Endothelial cell of umbilical vein (primary cell): ENCODE measurements around the gene GALNT2. TPM values are rescaled to one million over a fixed set of nuclear protein-coding genes. Genes with fewer than 3 reads are reported as not detected.

ENCODE experiments used
- BruUV-seq: library from RNA; stranded (reverse); fragments of 400-500 nt; replicated peaks from 2 replicates; lab custom pipeline; 2021; lab: Mats Ljungman, UMichigan
- CTCF ChIA-PET: fragments of 300-600, 350-600 bp; sonication (Branson Sonifier 250); formaldehyde crosslinking; loops from one replicate; lab custom pipeline; 2021; ENCODE audit warnings: antibody characterized with exemption, inconsistent platforms; lab: Charles Lee
- POLR2A ChIA-PET: fragments of 300-600, 350-600 bp; sonication (Branson Sonifier 250); formaldehyde crosslinking; loops from one replicate; lab custom pipeline; 2021; ENCODE audit warnings: antibody characterized with exemption, inconsistent platforms; lab: Charles Lee
- DNase-seq: peaks from one replicate; pipeline ENCODE4 v3.0.0-alpha.2; 2011; ENCODE audit warnings: low read depth, low spot score
- FAIRE-seq: peaks from 2 replicates; lab custom pipeline; 2011; peaks lifted over from hg19 to GRCh38; lab: Jason Lieb, UNC
- H2AFZ ChIP-seq: 2 replicates; pipeline ENCODE4 v1.6.0; 2012; ENCODE audit warnings: low read depth, low read length, control low read depth, inconsistent platforms
- H3K27ac ChIP-seq: 2 replicates; pipeline ENCODE4 v1.5.1; 2011; ENCODE audit warnings: low read depth, mild to moderate bottlenecking, control low read depth, low read length, moderate library complexity; ENCODE audit not compliant: insufficient read depth
- H3K27me3 ChIP-seq, 2 experiments: 2 replicates each; pipeline versions ENCODE4 v1.6.0 to v1.6.1; 2011; ENCODE audit warnings: low read length in 2 of 2, mixed read lengths in 1 of 2; ENCODE audit not compliant: control insufficient read depth in 2 of 2, insufficient read depth in 2 of 2
- H3K36me3 ChIP-seq, 2 experiments: 2 replicates in 1 of 2; 3 replicates in 1 of 2; pipeline ENCODE4 v1.5.1; 2011; ENCODE audit warnings: low read length in 2 of 2, mild to moderate bottlenecking in 1 of 2, moderate library complexity in 1 of 2; ENCODE audit not compliant: control insufficient read depth in 2 of 2, insufficient read depth in 2 of 2; ENCODE audit errors: extremely low read depth in 1 of 2
- H3K4me1 ChIP-seq: 3 replicates; pipeline ENCODE4 v1.5.1; 2011; ENCODE audit warnings: mild to moderate bottlenecking, low read length; ENCODE audit not compliant: control insufficient read depth, insufficient read depth; ENCODE audit errors: extremely low read depth
- H3K4me2 ChIP-seq: 2 replicates; pipeline ENCODE4 v1.6.1; 2011; ENCODE audit warnings: low read length, control low read depth, mixed read lengths; ENCODE audit not compliant: insufficient read depth
- H3K4me3 ChIP-seq, 3 experiments: fragments of 200-600 bp in 1 of 3; sonication (generic), shearing (Covaris generic) in 1 of 3; replicated peaks in 1 of 3; 2 replicates each; pipeline ENCODE4 v1.5.1; 2011 to 2016; ENCODE audit warnings: control low read depth in 3 of 3, low read length in 3 of 3, mild to moderate bottlenecking in 2 of 3, inconsistent platforms in 1 of 3, low read depth in 1 of 3, moderate library complexity in 1 of 3; ENCODE audit not compliant: insufficient read depth in 1 of 3
- H3K79me2 ChIP-seq: 2 replicates; pipeline ENCODE4 v1.6.0; 2012; ENCODE audit warnings: low read length, inconsistent platforms; ENCODE audit not compliant: control insufficient read depth, insufficient read depth
- H3K9ac ChIP-seq: replicated peaks from 2 replicates; pipeline ENCODE3; 2011; ENCODE audit warnings: low read length, control low read depth; ENCODE audit not compliant: insufficient read depth; ENCODE audit errors: extremely low read depth
- H3K9me1 ChIP-seq: replicated peaks from 3 replicates; pipeline ENCODE4 v1.6.0; 2011; ENCODE audit warnings: mild to moderate bottlenecking, low read length; ENCODE audit not compliant: control insufficient read depth, insufficient read depth; ENCODE audit errors: extremely low read depth
- H3K9me3 ChIP-seq: replicated peaks from 2 replicates; pipeline ENCODE4 v1.5.1; 2012; ENCODE audit warnings: low read length, inconsistent platforms; ENCODE audit not compliant: control insufficient read depth, insufficient read depth
- H4K20me1 ChIP-seq: replicated peaks from 2 replicates; pipeline ENCODE3; 2011; ENCODE audit warnings: mild to moderate bottlenecking, low read length; ENCODE audit not compliant: control insufficient read depth, insufficient read depth; ENCODE audit errors: extremely low read depth
- EZH2 ChIP-seq: IDR thresholded peaks from 2 replicates; pipeline ENCODE4 v1.6.1; 2012; ENCODE audit warnings: borderline replicate concordance, low read depth, mild to moderate bottlenecking, moderate library complexity, low read length, inconsistent platforms; ENCODE audit not compliant: severe bottlenecking
- FOS ChIP-seq: IDR thresholded peaks from 2 replicates; pipeline ENCODE4 v1.6.1; 2011; ENCODE audit warnings: mild to moderate bottlenecking, low read length, moderate library complexity, borderline replicate concordance; ENCODE audit not compliant: insufficient read depth
- GATA2 ChIP-seq: IDR thresholded peaks from 2 replicates; pipeline ENCODE4 v1.7.0; 2011; ENCODE audit warnings: low read depth, mild to moderate bottlenecking, moderate library complexity, mixed read lengths, low read length; ENCODE audit not compliant: insufficient read length, insufficient read depth
- JUN ChIP-seq: IDR thresholded peaks from 2 replicates; pipeline ENCODE4 v1.6.1; 2011; ENCODE audit warnings: borderline replicate concordance, low read depth; ENCODE audit not compliant: insufficient read length, insufficient read depth
- MYC ChIP-seq: IDR thresholded peaks from one replicate; pipeline ENCODE4 v1.6.1; 2011; ENCODE audit warnings: mild to moderate bottlenecking, low read depth, low read length
- POLR2A ChIP-seq: IDR thresholded peaks from 2 replicates; pipeline ENCODE4 v1.6.1; 2012; ENCODE audit warnings: low read depth, mild to moderate bottlenecking, control low read depth, low read length
- POLR2AphosphoS5 ChIP-seq: IDR thresholded peaks from 2 replicates; pipeline ENCODE4 v1.6.1; 2012; ENCODE audit warnings: low read depth, mild to moderate bottlenecking, control low read depth, low read length, moderate library complexity; ENCODE audit not compliant: insufficient read depth
- dilution Hi-C: fragments of 300-500 bp; cut with MboI; formaldehyde crosslinking; loops from one replicate; pipeline ENCODE4 v1.15.0; 2019; ENCODE audit warnings: low sequenced_read_pairs; ENCODE audit not compliant: extremely low pct_ligation_motif_present
- intact Hi-C: fragments of 100-400 bp; cut with micrococcal nuclease; formaldehyde crosslinking; loops from one replicate; pipeline ENCODE4 v1.10.0; 2022
- polyA plus RNA-seq, 4 experiments: library from polyadenylated mRNA; depleted of rRNA in 3 of 4; stranded (reverse) in 3 of 4; unstranded in 1 of 4; fragments of >200 nt; gene quantifications; 2 replicates each; pipeline versions ENCODE4 v1.2.1 to v1.2.3, GENCODE V29; 2011 to 2012; ENCODE audit warnings: missing spikeins in 1 of 4
- total RNA-seq: library from RNA; stranded (reverse); gene quantifications from 2 replicates; pipeline ENCODE4 v1.2.3, GENCODE V29; 2021
- TF ChIP-seq, protein P1 (sequence below), 2 donors: IDR thresholded peaks; 1 replicate in 1 of 2; 2 replicates in 1 of 2; pipeline ENCODE4 v1.5.1; 2011; ENCODE audit warnings: low read length in 2 of 2, mild to moderate bottlenecking in 2 of 2, moderate library complexity in 2 of 2, control low read depth in 1 of 2, inconsistent platforms in 1 of 2, low read depth in 1 of 2; ENCODE audit not compliant: insufficient read depth in 1 of 2; ENCODE audit errors: extremely low read depth in 1 of 2
- TF ChIP-seq, protein P2 (sequence below): IDR thresholded peaks from 2 replicates; pipeline ENCODE4 v1.6.1; 2011; ENCODE audit not compliant: insufficient read depth, insufficient read length

GALNT2 gene
- total and polyA plus RNA-seq, 2 donors (not counting 3 experiments of a cell fraction or from before 2014, with no cell fraction given), result 56.3 to 77.5 TPM

DNA sequence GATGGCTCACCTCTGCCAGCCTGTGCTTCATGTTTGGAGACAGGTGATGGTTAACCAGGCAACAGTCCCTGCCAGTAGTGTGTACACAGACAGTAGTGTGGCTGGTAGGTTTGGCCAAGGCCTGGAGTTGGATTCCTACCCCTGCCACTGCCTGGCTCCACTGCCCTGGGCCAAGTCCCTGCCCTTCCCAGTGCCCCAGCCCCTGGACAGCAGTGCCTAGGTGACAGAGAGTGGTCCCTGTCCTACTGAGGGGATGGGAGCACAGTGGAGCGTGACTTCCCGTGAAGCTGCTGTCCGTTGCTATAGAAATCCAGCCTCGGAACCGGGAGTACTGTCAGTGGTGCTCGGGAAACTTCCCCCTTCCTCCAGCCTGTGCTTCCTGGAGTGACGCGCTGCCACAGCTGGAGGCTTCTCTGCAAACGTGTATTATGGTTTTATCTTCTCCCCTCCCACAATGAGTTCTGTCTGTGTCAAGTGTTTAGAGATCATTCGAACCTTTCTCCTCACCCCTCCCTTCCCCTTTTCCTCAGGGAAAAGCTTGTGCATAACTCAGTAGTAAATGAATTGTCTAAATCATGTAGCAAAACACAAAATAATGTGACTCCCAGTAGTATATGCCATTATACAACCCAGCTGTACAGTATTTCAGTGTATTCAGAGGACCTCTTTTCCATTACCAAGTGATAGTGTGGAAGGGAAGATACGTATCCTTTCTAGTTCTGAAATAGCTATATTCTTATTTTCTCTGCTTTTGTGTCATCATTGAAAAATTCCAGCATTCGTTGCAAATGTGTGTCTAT lies 73.4 kb downstream of the GALNT2 start:
- Histone ChIP-seq H3K36me3 (no peaks in the 10 kb centered on the region), H3K27ac (no peak overlapping the region), H3K27me3 (no peaks in the 10 kb centered on the region), H3K4me2 (no peak overlapping the region), H3K9me3 (no peaks in the 10 kb centered on the region), H3K9ac (no peak overlapping the region), H3K4me1 (no peaks in the 10 kb centered on the region), H3K79me2 (peaks cover 7% of the 10 kb centered on the region), H2AFZ (no peak overlapping the region), H4K20me1 (no peaks in the 10 kb centered on the region), H3K4me3 (no peak overlapping the region), H3K9me1 (no peaks in the 10 kb centered on the region)
- TF ChIP-seq EZH2 (no peak), MYC (no peak), GATA2 (no peak), POLR2A (no peak), FOS (no peak), JUN (no peak), POLR2AphosphoS5 (no peak)
- TF ChIP-seq, protein P1, sequence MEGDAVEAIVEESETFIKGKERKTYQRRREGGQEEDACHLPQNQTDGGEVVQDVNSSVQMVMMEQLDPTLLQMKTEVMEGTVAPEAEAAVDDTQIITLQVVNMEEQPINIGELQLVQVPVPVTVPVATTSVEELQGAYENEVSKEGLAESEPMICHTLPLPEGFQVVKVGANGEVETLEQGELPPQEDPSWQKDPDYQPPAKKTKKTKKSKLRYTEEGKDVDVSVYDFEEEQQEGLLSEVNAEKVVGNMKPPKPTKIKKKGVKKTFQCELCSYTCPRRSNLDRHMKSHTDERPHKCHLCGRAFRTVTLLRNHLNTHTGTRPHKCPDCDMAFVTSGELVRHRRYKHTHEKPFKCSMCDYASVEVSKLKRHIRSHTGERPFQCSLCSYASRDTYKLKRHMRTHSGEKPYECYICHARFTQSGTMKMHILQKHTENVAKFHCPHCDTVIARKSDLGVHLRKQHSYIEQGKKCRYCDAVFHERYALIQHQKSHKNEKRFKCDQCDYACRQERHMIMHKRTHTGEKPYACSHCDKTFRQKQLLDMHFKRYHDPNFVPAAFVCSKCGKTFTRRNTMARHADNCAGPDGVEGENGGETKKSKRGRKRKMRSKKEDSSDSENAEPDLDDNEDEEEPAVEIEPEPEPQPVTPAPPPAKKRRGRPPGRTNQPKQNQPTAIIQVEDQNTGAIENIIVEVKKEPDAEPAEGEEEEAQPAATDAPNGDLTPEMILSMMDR (IDR thresholded peaks at IDR 0.05; ENCODE audit: extremely low read depth in 1 of 2, insufficient read depth in 1 of 2, low read depth in 1 of 2, low read length in 2 of 2), result no peak
- TF ChIP-seq, protein P2, sequence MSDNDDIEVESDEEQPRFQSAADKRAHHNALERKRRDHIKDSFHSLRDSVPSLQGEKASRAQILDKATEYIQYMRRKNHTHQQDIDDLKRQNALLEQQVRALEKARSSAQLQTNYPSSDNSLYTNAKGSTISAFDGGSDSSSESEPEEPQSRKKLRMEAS, result no peak
- ChIA-PET CTCF (interaction anchor here (0.8 to 1.1 kb wide), 3 partner anchors 13 to 479 kb away, joined by 3 read pairs; no protein-coding TSS in a partner anchor), POLR2A (no interaction called here)
- DNase-seq, result no peak
- FAIRE-seq, result no peak
- dilution Hi-C loops, result no loop called here
- BruUV-seq, result no TSS peak
- intact Hi-C loops, result loop anchor here (5.0 kb wide), 1 partner anchor 33 kb away; no protein-coding TSS in a partner anchor
